H9 (cell line): ENCODE data around the gene TGFB1I1. TPM values are rescaled to one million over a fixed set of nuclear protein-coding genes. Genes with fewer than 3 reads are reported as not detected.

Experiments used
- DNase-seq: peaks from one replicate; pipeline ENCODE4 v3.0.0-alpha.2; 2017
- H2AFZ ChIP-seq: one replicate; pipeline ENCODE4 v1.6.1; 2013; ENCODE audit warnings: mild to moderate bottlenecking, low read length, control low read depth, moderate library complexity
- H2AK5ac ChIP-seq: 2 replicates; pipeline ENCODE4 v1.6.1; 2013; ENCODE audit warnings: low read length, control low read depth, mixed read lengths; ENCODE audit not compliant: insufficient read length
- H2BK120ac ChIP-seq: one replicate; pipeline ENCODE4 v1.6.1; 2013; ENCODE audit warnings: low read depth, mild to moderate bottlenecking, low read length, control low read depth, inconsistent platforms; ENCODE audit not compliant: poor library complexity, severe bottlenecking
- H2BK12ac ChIP-seq: 2 replicates; pipeline ENCODE4 v1.6.1; 2013; ENCODE audit warnings: low read length, control low read depth, mixed read lengths, low read depth; ENCODE audit not compliant: insufficient read length
- H2BK15ac ChIP-seq: 2 replicates; pipeline ENCODE4 v1.6.1; 2013; ENCODE audit warnings: low read depth, low read length, control low read depth
- H2BK20ac ChIP-seq: one replicate; pipeline ENCODE4 v1.6.1; 2013; ENCODE audit warnings: low read depth, mild to moderate bottlenecking, low read length, control low read depth, inconsistent platforms; ENCODE audit not compliant: poor library complexity, severe bottlenecking
- H2BK5ac ChIP-seq: 2 replicates; pipeline ENCODE4 v1.6.1; 2013; ENCODE audit warnings: low read length, control low read depth, mixed read lengths; ENCODE audit not compliant: insufficient read length
- H3K14ac ChIP-seq: 2 replicates; pipeline ENCODE4 v1.6.1; 2013; ENCODE audit warnings: low read length, control low read depth; ENCODE audit not compliant: insufficient read depth
- H3K18ac ChIP-seq: 2 replicates; pipeline ENCODE4 v1.6.1; 2013; ENCODE audit warnings: low read depth, mild to moderate bottlenecking, mixed read lengths, low read length, control low read depth; ENCODE audit not compliant: insufficient read length
- H3K23ac ChIP-seq: 2 replicates; pipeline ENCODE4 v1.6.1; 2013; ENCODE audit warnings: low read length, control low read depth, mixed read lengths, low read depth; ENCODE audit not compliant: insufficient read length
- H3K23me2 ChIP-seq: 2 replicates; pipeline ENCODE4 v1.6.1; 2013; ENCODE audit warnings: low read depth, mild to moderate bottlenecking, mixed read lengths, low read length, control low read depth; ENCODE audit not compliant: insufficient read length, poor library complexity, severe bottlenecking
- H3K27ac ChIP-seq: 2 replicates; pipeline ENCODE4 v1.5.1; 2013; ENCODE audit warnings: low read length, control low read depth, mixed read lengths, low read depth; ENCODE audit not compliant: insufficient read length
- H3K27me3 ChIP-seq: 2 replicates; pipeline ENCODE4 v1.6.1; 2013; ENCODE audit warnings: low read length, control low read depth, inconsistent platforms; ENCODE audit not compliant: insufficient read depth
- H3K4ac ChIP-seq: 2 replicates; pipeline ENCODE4 v1.6.1; 2013; ENCODE audit warnings: low read depth, mild to moderate bottlenecking, control low read depth, inconsistent platforms, low read length, moderate library complexity
- H3K4me1 ChIP-seq: 2 replicates; pipeline ENCODE4 v1.6.1; 2013; ENCODE audit warnings: low read length, control low read depth, inconsistent platforms; ENCODE audit not compliant: insufficient read depth
- H3K4me2 ChIP-seq: 2 replicates; pipeline ENCODE4 v1.6.1; 2013; ENCODE audit warnings: low read length, control low read depth, mixed read lengths; ENCODE audit not compliant: insufficient read length, insufficient read depth
- H3K56ac ChIP-seq: 2 replicates; pipeline ENCODE4 v1.6.1; 2013; ENCODE audit warnings: low read depth, mild to moderate bottlenecking, mixed read lengths, low read length, control low read depth; ENCODE audit not compliant: insufficient read length
- H3K79me1 ChIP-seq: 2 replicates; pipeline ENCODE4 v1.6.1; 2013; ENCODE audit warnings: low read depth, mild to moderate bottlenecking, moderate library complexity, low read length, control low read depth, inconsistent platforms; ENCODE audit not compliant: insufficient read depth, poor library complexity, severe bottlenecking
- H3K79me2 ChIP-seq: 2 replicates; pipeline ENCODE4 v1.6.1; 2013; ENCODE audit warnings: low read length, control low read depth, inconsistent platforms; ENCODE audit not compliant: insufficient read depth
- H3K9ac ChIP-seq: 2 replicates; pipeline ENCODE4 v1.6.1; 2013; ENCODE audit warnings: low read length, control low read depth, mixed read lengths; ENCODE audit not compliant: insufficient read length; ENCODE audit errors: extremely low read depth
- H3K9me3 ChIP-seq: one replicate; pipeline ENCODE4 v1.6.1; 2013; ENCODE audit warnings: low read depth, low read length, inconsistent platforms; ENCODE audit not compliant: control insufficient read depth
- H3T11ph ChIP-seq: one replicate; pipeline ENCODE4 v1.6.1; 2013; ENCODE audit warnings: mild to moderate bottlenecking, low read length, control low read depth, inconsistent platforms
- H4K20me1 ChIP-seq: one replicate; pipeline ENCODE4 v1.6.1; 2013; ENCODE audit not compliant: control insufficient read depth, insufficient read length, insufficient read depth
- H4K5ac ChIP-seq: 2 replicates; pipeline ENCODE4 v1.6.1; 2013; ENCODE audit warnings: low read depth, mild to moderate bottlenecking, mixed read lengths, low read length, control low read depth; ENCODE audit not compliant: insufficient read length
- H4K8ac ChIP-seq: replicated peaks from 2 replicates; pipeline ENCODE4 v1.6.1; 2013; ENCODE audit warnings: low read length, control low read depth, mixed read lengths, low read depth; ENCODE audit not compliant: insufficient read length
- H4K91ac ChIP-seq: 2 replicates; pipeline ENCODE4 v1.6.1; 2013; ENCODE audit warnings: low read depth, mild to moderate bottlenecking, moderate library complexity, mixed read lengths, low read length, control low read depth; ENCODE audit not compliant: insufficient read length
- H3K27ac Mint-ChIP-seq, 3 experiments: 2 replicates in 2 of 3; 3 replicates in 1 of 3; pipeline ENCODE4 v1.8.0; 2020 to 2021; ENCODE audit warnings: mixed read lengths in 3 of 3, mild to moderate bottlenecking in 1 of 3, moderate library complexity in 1 of 3
- H3K27me3 Mint-ChIP-seq: 2 replicates; pipeline ENCODE4 v1.8.0; 2021; ENCODE audit warnings: low read depth, mild to moderate bottlenecking, moderate library complexity, mixed read lengths
- H3K36me3 Mint-ChIP-seq, 3 experiments: 2 replicates in 2 of 3; 3 replicates in 1 of 3; pipeline ENCODE4 v1.8.0; 2020 to 2021; ENCODE audit warnings: low read depth in 3 of 3, mixed read lengths in 3 of 3; ENCODE audit not compliant: insufficient read depth in 1 of 3
- H3K4me1 Mint-ChIP-seq, 2 experiments: 2 replicates each; pipeline ENCODE4 v1.8.0; 2020; ENCODE audit warnings: mixed read lengths in 2 of 2
- H3K4me3 Mint-ChIP-seq, 2 experiments: 2 replicates in 1 of 2; 3 replicates in 1 of 2; pipeline ENCODE4 v1.8.0; 2020 to 2021; ENCODE audit warnings: mild to moderate bottlenecking in 2 of 2, mixed read lengths in 2 of 2, moderate library complexity in 1 of 2
- H3K9me3 Mint-ChIP-seq, 2 experiments: 2 replicates in 1 of 2; 3 replicates in 1 of 2; pipeline ENCODE4 v1.8.0; 2020; ENCODE audit warnings: mild to moderate bottlenecking in 2 of 2, mixed read lengths in 2 of 2, moderate library complexity in 1 of 2
- CTCF ChIP-seq: fragments of 200-600 bp; sonication (generic); conservative IDR thresholded peaks from 3 replicates; pipeline ENCODE4 v1.8.0; 2021; ENCODE audit warnings: antibody characterized with exemption, mild to moderate bottlenecking
- WGBS: extraction: QIAGEN DNeasy Blood & Tissue Kit; methylation state at CpG from one replicate; pipeline ENCODE4 v1.1.7; 2013; ENCODE audit warnings: missing lambda C conversion rate, low lambda C conversion rate, mixed read lengths; ENCODE audit not compliant: insufficient read length; ENCODE audit errors: extremely low coverage; 5-methylcytosine and 5-hydroxymethylcytosine counted together
- total RNA-seq: library from RNA; stranded (reverse); gene quantifications from 2 replicates; pipeline ENCODE4 v1.2.1, GENCODE V29; 2021

TGFB1I1 gene
- total RNA-seq, 1 experiment from 2014 or later = 15.4 TPM

GRCh38 chr16:31479751-31480150 is 7.8 kb downstream of the TGFB1I1 start:
- no peaks in the 10 kb centered on the region; a peak in 1 of 5 replicates for H3K9me3 Mint-ChIP-seq

More at GRCh38 chr16:31479751-31480150, 7.8 kb downstream of the TGFB1I1 start:
- Histone ChIP-seq H3K18ac (no peak overlapping the region), H2BK5ac (no peak overlapping the region), H4K8ac (no peak overlapping the region), H3K4me1 (no peaks in the 10 kb centered on the region), H4K5ac (no peak overlapping the region), H4K20me1 (no peaks in the 10 kb centered on the region), H3K23ac (no peak overlapping the region), H2BK120ac (no peak overlapping the region), H3K27ac (no peak overlapping the region), H3K4me2 (no peak overlapping the region), H3K27me3 (peaks cover 1% of the 10 kb centered on the region; the same call in 1 of the 2 replicates), H2AFZ (no peak overlapping the region), H2BK12ac (no peak overlapping the region), H2BK15ac (no peak overlapping the region), H3K56ac (no peak overlapping the region), H3K23me2 (peaks cover 12% of the 10 kb centered on the region), H3T11ph (no peak overlapping the region), H2AK5ac (no peak overlapping the region), H3K4ac (no peak overlapping the region), H2BK20ac (no peak overlapping the region), H4K91ac (no peak overlapping the region), H3K79me1 (no peaks in the 10 kb centered on the region), H3K9ac (no peak overlapping the region), H3K14ac (no peak overlapping the region), H3K9me3 (no peaks in the 10 kb centered on the region), H3K79me2 (no peaks in the 10 kb centered on the region)
- TF ChIP-seq CTCF = no peak
- no CpG with 5 or more reads among the region's 9 CpGs for WGBS
- no peak overlapping the region for H3K4me3 Mint-ChIP-seq
- H3K27me3 Mint-ChIP-seq = peaks cover 73% of the 10 kb centered on the region
- H3K36me3 Mint-ChIP-seq = 0 out of 7 replicates have a peak, but pooled peaks cover 0 to 4% (median 0%) of the 10 kb centered on the region in 3 experiments
- peaks cover 17 to 22% of the 10 kb centered on the region in 2 experiments for H3K4me1 Mint-ChIP-seq
- H3K27ac Mint-ChIP-seq = no peak overlapping the region
- DNase-seq = no peak
